Coronary artery (tissue), 2 donors: ENCODE measurements around the gene MSANTD1.
"Not testable (repeated sequence)": the region's sequence is repeated elsewhere in the genome, so short reads cannot be mapped to it uniquely, and the experiment has no call there.

Experiments used
- DNase-seq: peaks from one replicate; pipeline ENCODE4 v3.0.0-alpha.2; 2017; ENCODE audit warnings: low spot score
- H3K27ac ChIP-seq, 2 donors: fragments of 200-600 bp; sonication (generic); one replicate each; pipeline ENCODE4 v1.5.1; 2016 to 2019
- H3K4me3 ChIP-seq: fragments of 200-600 bp; sonication (generic); 2 replicates; pipeline ENCODE4 v1.5.1; 2016; ENCODE audit warnings: mild to moderate bottlenecking, moderate library complexity
- TF ChIP-seq, protein P1 (sequence below): fragments of 200-600 bp; sonication (generic); IDR thresholded peaks from one replicate; pipeline ENCODE4 v1.5.1; 2019; ENCODE audit warnings: antibody characterized with exemption

MSANTD1 gene

DNA sequence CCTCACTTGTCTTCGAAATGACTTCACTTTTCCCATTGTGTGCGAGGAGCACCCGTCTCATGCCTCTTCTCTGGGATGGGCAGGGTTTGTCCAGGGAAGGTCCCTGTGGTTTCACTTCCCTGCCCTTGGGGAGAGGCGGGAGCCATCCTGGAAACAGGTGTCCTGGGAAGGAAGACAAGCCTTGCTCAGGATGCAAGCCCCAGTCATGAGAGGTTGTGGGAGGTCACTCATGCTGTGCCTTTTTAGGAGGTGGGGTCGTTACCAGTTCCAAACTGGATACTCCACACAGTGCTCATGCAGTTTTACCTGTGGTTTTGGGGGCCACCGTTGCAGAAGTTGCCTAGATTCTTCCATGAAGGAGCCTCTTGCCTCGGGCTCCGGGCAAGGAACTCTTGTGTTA, 47.7 kb downstream of the MSANTD1 start:
- TF ChIP-seq, protein P1, sequence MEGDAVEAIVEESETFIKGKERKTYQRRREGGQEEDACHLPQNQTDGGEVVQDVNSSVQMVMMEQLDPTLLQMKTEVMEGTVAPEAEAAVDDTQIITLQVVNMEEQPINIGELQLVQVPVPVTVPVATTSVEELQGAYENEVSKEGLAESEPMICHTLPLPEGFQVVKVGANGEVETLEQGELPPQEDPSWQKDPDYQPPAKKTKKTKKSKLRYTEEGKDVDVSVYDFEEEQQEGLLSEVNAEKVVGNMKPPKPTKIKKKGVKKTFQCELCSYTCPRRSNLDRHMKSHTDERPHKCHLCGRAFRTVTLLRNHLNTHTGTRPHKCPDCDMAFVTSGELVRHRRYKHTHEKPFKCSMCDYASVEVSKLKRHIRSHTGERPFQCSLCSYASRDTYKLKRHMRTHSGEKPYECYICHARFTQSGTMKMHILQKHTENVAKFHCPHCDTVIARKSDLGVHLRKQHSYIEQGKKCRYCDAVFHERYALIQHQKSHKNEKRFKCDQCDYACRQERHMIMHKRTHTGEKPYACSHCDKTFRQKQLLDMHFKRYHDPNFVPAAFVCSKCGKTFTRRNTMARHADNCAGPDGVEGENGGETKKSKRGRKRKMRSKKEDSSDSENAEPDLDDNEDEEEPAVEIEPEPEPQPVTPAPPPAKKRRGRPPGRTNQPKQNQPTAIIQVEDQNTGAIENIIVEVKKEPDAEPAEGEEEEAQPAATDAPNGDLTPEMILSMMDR, result no peak
- Histone ChIP-seq H3K4me3 (no peak overlapping the region), H3K27ac (no peak overlapping the region)
- peak; percentile 64 for DNase-seq

DNA sequence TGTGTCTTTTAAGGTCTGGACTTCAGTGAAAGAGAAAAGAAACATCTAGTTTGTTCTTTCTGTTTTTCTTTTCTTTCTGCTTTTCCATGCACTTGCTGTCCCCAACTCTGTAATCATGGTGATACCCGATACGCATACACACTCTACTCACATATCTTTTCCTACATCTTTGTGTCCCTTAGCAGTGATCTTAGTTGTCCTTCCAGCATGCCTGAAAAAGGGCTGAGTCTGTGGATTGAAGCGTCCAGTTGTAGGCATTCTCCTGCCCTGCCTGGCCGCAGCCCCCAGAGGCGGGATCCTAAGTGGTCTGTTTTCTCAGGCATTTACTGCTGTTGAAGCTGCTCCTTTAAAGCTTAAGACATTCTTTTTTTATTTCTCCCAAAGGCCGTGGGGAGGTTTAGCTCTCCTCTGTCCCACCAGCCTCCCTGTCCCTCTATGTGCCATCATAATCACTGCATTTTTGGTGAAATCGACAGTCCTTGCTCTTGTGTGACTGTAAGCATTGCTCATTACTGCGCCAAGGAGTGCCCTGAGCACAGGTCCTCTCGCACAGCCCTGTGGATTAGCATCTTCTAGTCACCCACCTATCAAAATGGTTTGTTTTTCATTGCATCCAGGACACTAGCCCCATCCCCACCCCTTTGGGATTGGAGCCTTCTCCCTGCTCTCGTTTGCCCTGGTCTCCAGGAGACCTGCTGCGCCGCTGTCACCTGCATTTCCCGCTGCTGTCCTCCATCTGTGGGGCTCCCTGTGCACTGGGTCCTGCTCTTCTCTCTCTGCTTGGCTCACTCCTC, 48.3 kb downstream of the MSANTD1 start:
- no peak overlapping the region for H3K4me3 ChIP-seq
- H3K27ac ChIP-seq, result no peak overlapping the region
- TF ChIP-seq, protein P1, result no peak
- peak; percentile 41 for DNase-seq

DNA sequence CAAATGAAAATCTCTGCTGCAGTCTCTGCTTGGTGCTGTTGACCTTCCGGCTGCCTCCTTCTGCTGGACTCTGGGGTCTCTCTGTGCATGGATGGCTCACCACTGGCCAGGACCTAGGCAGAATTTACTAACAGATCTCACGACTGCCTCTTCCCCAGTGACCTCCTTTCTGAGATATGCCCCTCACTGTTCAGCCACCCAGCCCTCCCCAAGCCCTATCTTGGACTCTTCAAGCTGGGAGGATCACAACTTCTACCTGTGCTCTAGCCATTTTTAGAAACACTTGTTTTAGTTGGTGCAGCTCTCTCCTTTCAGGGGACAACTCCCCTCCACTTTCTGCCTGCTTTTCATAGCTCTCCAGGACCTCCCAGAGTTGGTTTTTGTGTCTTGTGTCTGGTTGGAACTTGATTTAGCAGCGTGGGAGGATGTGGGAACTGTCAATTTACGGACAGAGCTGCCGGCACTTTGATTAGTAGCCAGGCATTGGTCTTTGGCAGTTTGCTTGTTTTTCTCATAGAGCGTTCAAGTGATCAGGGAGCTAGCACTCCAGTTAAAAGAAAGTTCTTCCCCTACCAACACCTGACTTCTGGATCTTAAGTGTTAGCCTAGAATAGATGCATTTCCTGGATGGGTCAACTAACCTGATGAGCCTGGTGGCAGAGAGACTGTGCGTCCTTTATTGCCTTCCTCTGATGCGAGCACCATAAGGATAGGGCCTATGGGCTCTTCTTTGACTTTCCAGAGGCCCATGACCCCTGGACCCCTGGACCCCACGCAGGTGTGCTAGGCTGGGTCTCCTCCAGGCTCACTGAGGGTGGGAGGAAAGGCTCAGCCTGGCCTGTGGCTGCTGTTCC, 50.4 kb downstream of the MSANTD1 start:
- TF ChIP-seq, protein P1, result no peak
- Histone ChIP-seq H3K4me3 (no peak overlapping the region), H3K27ac (no peak overlapping the region)
- DNase-seq, result peak; percentile 50

DNA sequence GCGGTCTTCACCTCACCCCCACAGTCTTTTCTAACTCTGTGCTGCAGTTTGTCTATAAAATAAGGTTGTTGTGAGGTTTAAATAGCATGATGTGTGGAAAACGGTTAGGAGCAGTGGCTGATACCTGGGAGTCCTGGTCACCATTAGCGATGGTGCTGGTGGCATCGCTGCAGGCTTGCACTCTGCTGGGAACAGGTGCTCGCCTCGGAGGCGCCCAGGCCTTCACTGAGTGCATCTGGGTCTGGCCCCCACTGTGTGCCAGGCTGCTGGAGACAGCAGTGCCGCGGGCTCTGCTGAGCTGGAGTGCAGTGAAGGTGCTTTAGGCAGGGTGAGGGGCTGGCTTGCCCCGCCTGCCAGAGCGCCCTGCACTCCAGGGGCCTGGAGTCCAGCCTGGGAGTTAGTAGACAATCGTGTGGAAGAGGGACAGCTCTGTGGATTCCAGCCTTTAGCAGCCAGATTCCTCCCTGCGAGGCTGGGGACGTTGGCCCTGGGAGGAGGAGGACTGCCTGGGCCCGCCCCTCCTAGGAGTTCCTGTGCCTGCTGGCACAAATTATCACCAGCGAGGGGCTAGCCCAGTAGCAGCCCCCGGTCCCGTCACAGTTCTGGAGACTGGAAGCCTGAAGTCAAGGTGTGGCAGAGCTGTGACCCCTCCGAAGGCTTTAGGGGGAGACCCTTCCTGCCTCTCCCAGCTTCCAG, 51.2 kb downstream of the MSANTD1 start:
- Histone ChIP-seq H3K4me3 (no peak overlapping the region), H3K27ac (no peak overlapping the region)
- peak; percentile 66 for DNase-seq
- TF ChIP-seq, protein P1, result no peak

DNA sequence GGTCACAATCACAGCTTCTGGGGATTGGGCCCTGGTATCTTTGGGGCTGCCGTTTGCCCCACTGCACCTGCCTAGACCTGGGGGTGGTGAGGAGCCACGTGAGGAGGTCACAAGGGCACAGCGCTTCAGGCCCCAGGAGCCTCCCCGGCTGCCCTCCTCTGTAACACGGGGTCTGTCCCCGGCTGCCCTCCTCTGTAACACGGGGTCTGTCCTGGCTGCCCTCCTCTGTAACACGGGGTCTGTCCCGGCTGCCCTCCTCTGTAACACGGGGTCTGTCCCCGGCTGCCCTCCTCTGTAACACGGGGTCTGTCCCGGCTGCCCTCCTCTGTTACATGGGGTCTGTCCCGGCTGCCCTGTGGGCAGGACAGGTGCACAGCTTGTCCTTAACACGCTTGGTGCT, 51.9 kb downstream of the MSANTD1 start:
- H3K4me3 ChIP-seq, H3K27ac ChIP-seq: not testable (repeated sequence)
- DNase-seq, result peak; percentile 43

DNA sequence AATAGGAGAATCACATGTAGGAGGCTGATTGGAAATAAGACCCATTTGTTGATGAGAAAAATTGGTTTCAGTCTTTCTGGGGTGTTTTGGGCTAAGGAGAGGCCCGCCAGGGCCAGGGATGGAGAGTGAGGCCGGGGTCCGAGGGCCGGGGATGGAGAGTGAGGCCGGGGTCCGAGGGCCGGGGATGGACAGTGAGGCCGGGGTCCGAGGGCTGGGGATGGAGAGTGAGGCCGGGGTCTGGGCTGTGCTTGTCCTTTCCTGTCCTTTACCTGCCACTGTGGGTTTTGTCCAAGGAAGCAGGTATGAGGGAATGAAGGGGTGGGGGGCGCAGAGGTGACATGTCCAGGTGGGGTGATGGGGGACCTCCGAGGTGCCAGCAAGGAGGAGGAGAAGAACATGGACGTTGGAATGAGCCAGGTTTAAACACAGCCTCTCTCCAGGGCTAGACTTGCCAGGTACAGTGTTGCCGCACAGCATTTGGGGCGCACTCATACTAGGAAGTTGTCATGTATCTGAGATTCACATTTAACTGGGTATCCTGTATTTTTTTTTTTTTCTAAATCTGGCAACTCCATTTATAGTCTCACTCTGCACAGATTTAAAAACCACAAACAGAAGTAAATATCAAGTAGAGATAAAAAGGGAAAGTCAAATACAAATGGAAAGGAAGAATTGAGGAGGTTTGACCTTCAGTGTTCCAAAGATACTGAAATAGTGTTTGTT, 52.7 kb downstream of the MSANTD1 start:
- Histone ChIP-seq H3K27ac (no peak overlapping the region), H3K4me3 (no peak overlapping the region)
- peak; percentile 46 for DNase-seq
- TF ChIP-seq, protein P1, result no peak
